PC-9 (cell line): ENCODE data around the gene RTL1. TPM values are rescaled to one million over a fixed set of nuclear protein-coding genes. Genes with fewer than 3 reads are reported as not detected.

Source experiments
- BruUV-seq: library from RNA; stranded (reverse); fragments of 400-500 nt; replicated peaks from 2 replicates; lab custom pipeline; 2021; lab: Mats Ljungman, UMichigan
- CTCF ChIA-PET: fragments of 300-600 bp; sonication (Branson Sonifier 250); formaldehyde crosslinking; loops from one replicate; lab custom pipeline; 2022; ENCODE audit warnings: antibody characterized with exemption; lab: Charles Lee
- POLR2A ChIA-PET: fragments of 300-600 bp; sonication (Branson Sonifier 250); formaldehyde crosslinking; loops from one replicate; lab custom pipeline; 2022; ENCODE audit warnings: antibody characterized with exemption; ENCODE audit not compliant: unreplicated experiment; lab: Charles Lee
- DNase-seq, 2 experiments: peaks; one replicate each; pipeline versions ENCODE4 v3.0.0 to v3.0.0-alpha.2; 2015 to 2022; ENCODE audit warnings: mixed read lengths in 1 of 2
- H2AFZ ChIP-seq: fragments of 200-600 bp; sonication (generic); 2 replicates; pipeline ENCODE4 v1.8.1; 2017; ENCODE audit warnings: antibody characterized with exemption
- H3F3A ChIP-seq: fragments of 200-600 bp; sonication (generic); 2 replicates; pipeline ENCODE4 v1.8.1; 2017; ENCODE audit warnings: antibody characterized with exemption, mild to moderate bottlenecking, low read depth; ENCODE audit not compliant: insufficient read depth
- H3K27ac ChIP-seq: fragments of 200-600 bp; sonication (generic); 2 replicates; pipeline ENCODE4 v1.6.1; 2016; ENCODE audit warnings: mixed run types
- H3K27me3 ChIP-seq: fragments of 200-600 bp; sonication (generic); 2 replicates; pipeline ENCODE4 v1.6.1; 2016; ENCODE audit warnings: low read depth, mixed run types; ENCODE audit not compliant: insufficient read depth
- H3K36me3 ChIP-seq: fragments of 200-600 bp; sonication (generic); 2 replicates; pipeline ENCODE4 v1.6.1; 2016; ENCODE audit warnings: low read depth, mixed run types
- H3K4me1 ChIP-seq: fragments of 200-600 bp; sonication (generic); replicated peaks from 2 replicates; pipeline ENCODE4 v1.6.1; 2016; ENCODE audit warnings: mixed run types; ENCODE audit not compliant: insufficient read depth
- H3K4me2 ChIP-seq: fragments of 200-600 bp; sonication (generic); 2 replicates; pipeline ENCODE4 v1.6.1; 2017; ENCODE audit warnings: mixed run types
- H3K4me3 ChIP-seq: fragments of 200-600 bp; sonication (generic); 2 replicates; pipeline ENCODE4 v1.6.1; 2016; ENCODE audit warnings: mixed run types
- H3K79me2 ChIP-seq: fragments of 200-600 bp; sonication (generic); 2 replicates; pipeline ENCODE4 v1.6.1; 2017; ENCODE audit warnings: low read depth, mixed run types
- H3K9me2 ChIP-seq: fragments of 200-600 bp; sonication (generic); 2 replicates; pipeline ENCODE4 v1.8.1; 2017; ENCODE audit warnings: mild to moderate bottlenecking; ENCODE audit not compliant: insufficient read depth
- H3K9me3 ChIP-seq: fragments of 200-600 bp; sonication (generic); 2 replicates; pipeline ENCODE4 v1.8.1; 2016; ENCODE audit warnings: low read depth; ENCODE audit not compliant: insufficient read depth
- H4K20me1 ChIP-seq: fragments of 200-600 bp; sonication (generic); 2 replicates; pipeline ENCODE4 v1.8.1; 2017; ENCODE audit not compliant: insufficient read depth
- EZH2 ChIP-seq: fragments of 200-600 bp; sonication (generic); IDR thresholded peaks from 2 replicates; pipeline ENCODE4 v1.8.0; 2017; ENCODE audit warnings: antibody characterized with exemption, low read depth
- intact Hi-C: fragments of 100-400 bp; cut with micrococcal nuclease; formaldehyde crosslinking; loops from one replicate; pipeline ENCODE4 v1.10.0; 2022; ENCODE audit not compliant: unreplicated experiment
- total RNA-seq: library from RNA; stranded (reverse); gene quantifications from 2 replicates; pipeline ENCODE4 v1.2.3, GENCODE V29; 2021
- TF ChIP-seq, protein P1 (sequence below): fragments of 200-600 bp; sonication (generic); conservative IDR thresholded peaks from 2 replicates; pipeline ENCODE4 v1.6.1; 2017; ENCODE audit warnings: mixed run types, antibody characterized with exemption, mild to moderate bottlenecking, moderate library complexity

The RTL1 gene
- total RNA-seq, 1 experiment from 2014 or later = not detected

DNA sequence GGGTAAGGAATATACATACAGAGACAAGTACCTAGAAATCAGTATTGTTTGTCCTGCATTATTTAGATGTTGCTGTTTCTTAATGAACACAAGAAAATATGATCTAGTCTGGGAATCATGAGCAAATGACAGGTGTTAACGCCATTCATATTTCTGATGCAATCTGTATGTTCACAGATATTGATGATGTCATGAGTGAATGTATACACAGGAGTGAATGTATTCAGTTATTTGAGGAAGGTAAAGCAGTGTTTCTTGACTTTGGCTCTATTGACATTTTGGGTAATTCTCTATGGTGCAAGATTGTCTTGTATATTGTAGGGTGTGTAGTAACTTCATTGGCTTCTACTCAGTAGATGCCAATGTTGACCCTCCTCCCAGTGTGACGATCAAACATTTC lies 26.7 kb upstream of the RTL1 start:
- Histone ChIP-seq H2AFZ (no peak overlapping the region), H3K27ac (no peak overlapping the region), H3K9me2 (no peaks in the 10 kb centered on the region), H3K36me3 (no peaks in the 10 kb centered on the region), H3K27me3 (no peaks in the 10 kb centered on the region), H3K4me1 (no peaks in the 10 kb centered on the region), H3F3A (no peaks in the 10 kb centered on the region), H3K79me2 (no peaks in the 10 kb centered on the region), H3K4me3 (no peak overlapping the region), H4K20me1 (no peaks in the 10 kb centered on the region), H3K9me3 (no peaks in the 10 kb centered on the region), H3K4me2 (no peak overlapping the region)
- ChIA-PET CTCF (no interaction called here), POLR2A (no interaction called here)
- TF ChIP-seq, protein P1, sequence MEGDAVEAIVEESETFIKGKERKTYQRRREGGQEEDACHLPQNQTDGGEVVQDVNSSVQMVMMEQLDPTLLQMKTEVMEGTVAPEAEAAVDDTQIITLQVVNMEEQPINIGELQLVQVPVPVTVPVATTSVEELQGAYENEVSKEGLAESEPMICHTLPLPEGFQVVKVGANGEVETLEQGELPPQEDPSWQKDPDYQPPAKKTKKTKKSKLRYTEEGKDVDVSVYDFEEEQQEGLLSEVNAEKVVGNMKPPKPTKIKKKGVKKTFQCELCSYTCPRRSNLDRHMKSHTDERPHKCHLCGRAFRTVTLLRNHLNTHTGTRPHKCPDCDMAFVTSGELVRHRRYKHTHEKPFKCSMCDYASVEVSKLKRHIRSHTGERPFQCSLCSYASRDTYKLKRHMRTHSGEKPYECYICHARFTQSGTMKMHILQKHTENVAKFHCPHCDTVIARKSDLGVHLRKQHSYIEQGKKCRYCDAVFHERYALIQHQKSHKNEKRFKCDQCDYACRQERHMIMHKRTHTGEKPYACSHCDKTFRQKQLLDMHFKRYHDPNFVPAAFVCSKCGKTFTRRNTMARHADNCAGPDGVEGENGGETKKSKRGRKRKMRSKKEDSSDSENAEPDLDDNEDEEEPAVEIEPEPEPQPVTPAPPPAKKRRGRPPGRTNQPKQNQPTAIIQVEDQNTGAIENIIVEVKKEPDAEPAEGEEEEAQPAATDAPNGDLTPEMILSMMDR = no peak
- TF ChIP-seq EZH2 = no peak
- DNase-seq = no peak
- intact Hi-C loops = no loop called here
- BruUV-seq = no TSS peak

DNA sequence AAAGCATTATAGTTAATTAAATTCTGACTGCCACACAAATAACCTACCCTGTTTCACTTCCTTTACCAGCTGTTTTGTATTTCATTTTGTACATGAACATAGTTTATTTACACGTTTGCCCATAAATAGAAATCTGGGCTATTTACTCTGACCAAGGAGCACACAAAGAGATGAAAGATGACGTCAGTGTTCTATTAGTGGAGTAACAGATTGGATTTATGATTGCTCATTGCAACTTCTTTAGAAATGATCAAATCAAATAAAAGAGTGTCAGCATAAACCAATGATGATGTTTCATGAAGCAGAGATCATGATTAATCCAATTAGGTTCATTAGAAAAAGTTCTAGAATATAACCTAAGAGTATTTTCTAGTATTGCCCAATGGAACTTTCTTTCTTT lies 12.0 kb upstream of the RTL1 start:
- ChIA-PET CTCF (no interaction called here), POLR2A (no interaction called here)
- Histone ChIP-seq H3K9me3 (no peaks in the 10 kb centered on the region), H3K27ac (no peak overlapping the region), H4K20me1 (no peaks in the 10 kb centered on the region), H3K4me3 (no peak overlapping the region), H3K4me2 (no peak overlapping the region), H3K4me1 (no peaks in the 10 kb centered on the region), H3K9me2 (no peaks in the 10 kb centered on the region), H3K36me3 (no peaks in the 10 kb centered on the region), H3K27me3 (0 out of 2 replicates have a peak, but pooled peaks cover 3% of the 10 kb centered on the region), H3F3A (no peaks in the 10 kb centered on the region), H3K79me2 (no peaks in the 10 kb centered on the region), H2AFZ (no peak overlapping the region)
- no peak for DNase-seq
- no TSS peak for BruUV-seq
- TF ChIP-seq EZH2 = no peak
- TF ChIP-seq, protein P1 = no peak
- intact Hi-C loops = no loop called here

DNA sequence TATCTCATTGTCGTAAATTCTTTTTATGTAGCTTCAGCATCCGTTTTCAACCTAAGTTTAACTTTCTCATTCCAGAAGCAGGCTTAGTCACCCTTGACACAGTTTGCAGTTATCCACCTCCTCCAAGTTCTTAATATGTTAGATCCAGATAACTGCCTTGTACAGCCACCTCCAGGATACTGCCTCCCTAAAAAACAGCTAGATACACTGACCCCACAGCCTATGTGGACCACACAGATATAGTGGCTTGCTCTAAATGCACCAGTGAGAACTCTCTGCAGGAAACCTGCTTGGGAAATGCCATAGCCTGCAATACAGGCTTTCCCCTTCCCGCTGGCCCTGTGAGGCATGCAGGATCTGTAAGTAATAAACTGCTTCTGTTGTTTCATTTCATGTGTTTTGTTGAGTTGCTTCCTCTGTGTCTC lies 11.1 kb upstream of the RTL1 start:
- CTCF ChIA-PET = no interaction called here
- Histone ChIP-seq H3K9me2 (no peaks in the 10 kb centered on the region), H2AFZ (no peak overlapping the region), H3K4me3 (no peak overlapping the region), H4K20me1 (no peaks in the 10 kb centered on the region), H3K4me2 (no peak overlapping the region), H3K4me1 (no peaks in the 10 kb centered on the region), H3K79me2 (no peaks in the 10 kb centered on the region), H3K9me3 (no peaks in the 10 kb centered on the region), H3F3A (no peaks in the 10 kb centered on the region), H3K27ac (no peak overlapping the region), H3K27me3 (0 out of 2 replicates have a peak, but pooled peaks cover 7% of the 10 kb centered on the region), H3K36me3 (no peaks in the 10 kb centered on the region)
- POLR2A ChIA-PET = no interaction called here
- DNase-seq = no peak
- intact Hi-C loops = no loop called here
- no TSS peak for BruUV-seq
- TF ChIP-seq, protein P1 = no peak
- TF ChIP-seq EZH2 = no peak
